Adrenal gland (tissue), 5 donors: Measurements from ENCODE around the gene SLC26A2.

Experiments
- CTCF ChIP-seq, 6 experiments: fragments of 450-650 bp in 4 of 6; fragments of 200-600 bp in 2 of 6; sonication (generic) in 1 of 6; IDR thresholded peaks; 1 replicate in 5 of 6; 2 replicates in 1 of 6; pipeline versions ENCODE4 v1.5.1 to v1.8.0; 2016 to 2021; ENCODE audit warnings: antibody characterized with exemption in 6 of 6, mild to moderate bottlenecking in 2 of 6, moderate library complexity in 1 of 6
- POLR2A ChIP-seq, 2 donors: fragments of 450-650 bp; IDR thresholded peaks; one replicate each; pipeline ENCODE4 v1.6.1; 2017; ENCODE audit warnings: antibody characterized with exemption in 2 of 2, mild to moderate bottlenecking in 2 of 2, moderate library complexity in 1 of 2
- donor health status: DM: no; HTN: no; CAD: no.

GRCh38 chr5:149936044-149936699, 24.4 kb upstream of the SLC26A2 start:
- TF ChIP-seq CTCF (IDR thresholded peaks at IDR 0.05) (no peak), POLR2A (IDR thresholded peaks at IDR 0.05) (no peak)
